GM08714 (cell line): ENCODE data around the gene TRAF4.

ENCODE experiments used
- H3K4me3 ChIP-seq: fragments of 200-500 bp; sonication (Bioruptor generic); 2 replicates; pipeline ENCODE4 v1.5.1; 2014; ENCODE audit warnings: mild to moderate bottlenecking, low read length, inconsistent platforms
- ZNF274 ChIP-seq: IDR thresholded peaks from 2 replicates; pipeline ENCODE4 v1.6.1; 2012; ENCODE audit warnings: mild to moderate bottlenecking, low read depth, low read length

The TRAF4 gene

GRCh38 chr17:28707339-28707720 is 36.5 kb upstream of the TRAF4 start:
- no peak overlapping the region for H3K4me3 ChIP-seq
- TF ChIP-seq ZNF274, result no peak

- peak overlapping the region; percentile 69 for H3K4me3 ChIP-seq
- no peak for TF ChIP-seq ZNF274
Observed at GRCh38 chr17:28710861-28711722, 32.7 kb upstream of the TRAF4 start.

GRCh38 chr17:28711723-28712031 is 32.1 kb upstream of the TRAF4 start, which contains the start of gene PROCA1:
Gene PROCA1 (minus strand): TSS chr17:28711888. CDS start chr17:28711660, 228 bp downstream.
- TF ChIP-seq ZNF274, result no peak
- H3K4me3 ChIP-seq, result peak within 1 kb of the TSS; percentile 69

- no peak for TF ChIP-seq ZNF274
- H3K4me3 ChIP-seq, result peak overlapping the region; percentile 57; the same call in 1 of the 2 replicates
Observed at GRCh38 chr17:28712032-28712704, 31.6 kb upstream of the TRAF4 start.

- no peak overlapping the region for H3K4me3 ChIP-seq
- TF ChIP-seq ZNF274, result no peak
Observed at GRCh38 chr17:28712705-28713415, 31.0 kb upstream of the TRAF4 start.

GRCh38 chr17:28714281-28714680 is 29.5 kb upstream of the TRAF4 start:
- no peak for TF ChIP-seq ZNF274

GRCh38 chr17:28715217-28715616 is 28.6 kb upstream of the TRAF4 start:
- no peak overlapping the region for H3K4me3 ChIP-seq
- TF ChIP-seq ZNF274, result no peak

More at GRCh38 chr17:28714281-28714680, 29.5 kb upstream of the TRAF4 start:
- no peak overlapping the region for H3K4me3 ChIP-seq

- no peak for TF ChIP-seq ZNF274
- peak overlapping the region; percentile 54 for H3K4me3 ChIP-seq
Observed at GRCh38 chr17:28716740-28717577, 26.9 kb upstream of the TRAF4 start.

GRCh38 chr17:28717578-28718332 is 26.1 kb upstream of the TRAF4 start, which contains the start of gene RAB34:
Gene RAB34 (minus strand): TSS chr17:28717868. CDS start chr17:28717266, 602 bp downstream.
- H3K4me3 ChIP-seq, result peak within 1 kb of the TSS; percentile 54

GRCh38 chr17:28718333-28719020 is 25.3 kb upstream of the TRAF4 start:
- peak overlapping the region; percentile 12; the same call in 1 of the 2 replicates for H3K4me3 ChIP-seq
- no peak for TF ChIP-seq ZNF274

More at GRCh38 chr17:28717578-28718332, 26.1 kb upstream of the TRAF4 start, which contains the start of gene RAB34:
- no peak for TF ChIP-seq ZNF274

GRCh38 chr17:28719021-28719433 is 24.8 kb upstream of the TRAF4 start:
- TF ChIP-seq ZNF274, result no peak
- H3K4me3 ChIP-seq, result peak overlapping the region; percentile 48; the same call in 1 of the 2 replicates

- TF ChIP-seq ZNF274, result no peak
- peak overlapping the region; percentile 99 for H3K4me3 ChIP-seq
Observed at GRCh38 chr17:28720247-28720996, 23.4 kb upstream of the TRAF4 start.

- H3K4me3 ChIP-seq, result peak overlapping the region; percentile 99
Observed at GRCh38 chr17:28720997-28721329, 22.8 kb upstream of the TRAF4 start.
